ENCODE measurements around the gene DTNA.
"Not testable (repeated sequence)": the region's sequence is repeated elsewhere in the genome, so short reads cannot be mapped to it uniquely, and the experiment has no call there.

DTNA gene

GRCh38 chr18:34904994-34905393 lies 194.9 kb downstream of the DTNA start:
- DNase-seq (ENCODE audit: low spot score), result no peak

- not testable (repeated sequence) for DNase-seq (ENCODE audit: low spot score)
These were observed 196.9 kb downstream of the DTNA start for GRCh38 chr18:34906985-34907384.

GRCh38 chr18:34909637-34910364 lies 199.7 kb downstream of the DTNA start:
- DNase-seq (ENCODE audit: low spot score), result no peak

- DNase-seq (ENCODE audit: low spot score), result no peak
These were observed 201.0 kb downstream of the DTNA start for GRCh38 chr18:34911081-34911480.

GRCh38 chr18:34911661-34912384 lies 201.7 kb downstream of the DTNA start:
- no peak for DNase-seq (ENCODE audit: low spot score)

GRCh38 chr18:34913837-34914661 lies 204.0 kb downstream of the DTNA start:
- no peak for DNase-seq (ENCODE audit: low spot score)

- no peak for DNase-seq (ENCODE audit: low spot score)
These were observed 204.9 kb downstream of the DTNA start for GRCh38 chr18:34915046-34915445.

- not testable (repeated sequence) for DNase-seq (ENCODE audit: low spot score)
These were observed 206.4 kb downstream of the DTNA start for GRCh38 chr18:34916539-34916938.

- DNase-seq (ENCODE audit: low spot score), result no peak
These were observed 208.8 kb downstream of the DTNA start for GRCh38 chr18:34918856-34919255.

GRCh38 chr18:34921226-34921625 lies 211.1 kb downstream of the DTNA start:
- DNase-seq (ENCODE audit: low spot score), result no peak

GRCh38 chr18:34921811-34922385 lies 211.8 kb downstream of the DTNA start:
- no peak for DNase-seq (ENCODE audit: low spot score)

GRCh38 chr18:34922594-34922993 lies 212.5 kb downstream of the DTNA start:
- DNase-seq (ENCODE audit: low spot score), result not testable (repeated sequence)

GRCh38 chr18:34923911-34924310 lies 213.8 kb downstream of the DTNA start:
- DNase-seq (ENCODE audit: low spot score), result no peak

- DNase-seq (ENCODE audit: low spot score), result no peak
These were observed 216.6 kb downstream of the DTNA start for GRCh38 chr18:34926683-34927082.

- DNase-seq (ENCODE audit: low spot score), result no peak
These were observed 218.1 kb downstream of the DTNA start for GRCh38 chr18:34928088-34928753.

- DNase-seq (ENCODE audit: low spot score), result no peak
These were observed 218.7 kb downstream of the DTNA start for GRCh38 chr18:34928754-34929335.

- no peak for DNase-seq (ENCODE audit: low spot score)
These were observed 219.3 kb downstream of the DTNA start for GRCh38 chr18:34929336-34929780.

GRCh38 chr18:34932363-34932762 lies 222.3 kb downstream of the DTNA start:
- no peak for DNase-seq (ENCODE audit: low spot score)

GRCh38 chr18:34932792-34933466 lies 222.8 kb downstream of the DTNA start:
- DNase-seq (ENCODE audit: low spot score), result no peak

GRCh38 chr18:34933909-34934661 lies 224.0 kb downstream of the DTNA start:
- DNase-seq (ENCODE audit: low spot score), result no peak

Measured in kidney capillary endothelial cell (primary cell).